LoVo (cell line): ENCODE results near the gene ST6GAL1.
A peak's percentile ranks its signal among the peaks of the same experiment; 100 is the strongest.

ENCODE experiments used
- DNase-seq: peaks from one replicate; pipeline ENCODE4 v3.0.0-alpha.2; 2016; ENCODE audit warnings: low spot score

The ST6GAL1 gene

DNA sequence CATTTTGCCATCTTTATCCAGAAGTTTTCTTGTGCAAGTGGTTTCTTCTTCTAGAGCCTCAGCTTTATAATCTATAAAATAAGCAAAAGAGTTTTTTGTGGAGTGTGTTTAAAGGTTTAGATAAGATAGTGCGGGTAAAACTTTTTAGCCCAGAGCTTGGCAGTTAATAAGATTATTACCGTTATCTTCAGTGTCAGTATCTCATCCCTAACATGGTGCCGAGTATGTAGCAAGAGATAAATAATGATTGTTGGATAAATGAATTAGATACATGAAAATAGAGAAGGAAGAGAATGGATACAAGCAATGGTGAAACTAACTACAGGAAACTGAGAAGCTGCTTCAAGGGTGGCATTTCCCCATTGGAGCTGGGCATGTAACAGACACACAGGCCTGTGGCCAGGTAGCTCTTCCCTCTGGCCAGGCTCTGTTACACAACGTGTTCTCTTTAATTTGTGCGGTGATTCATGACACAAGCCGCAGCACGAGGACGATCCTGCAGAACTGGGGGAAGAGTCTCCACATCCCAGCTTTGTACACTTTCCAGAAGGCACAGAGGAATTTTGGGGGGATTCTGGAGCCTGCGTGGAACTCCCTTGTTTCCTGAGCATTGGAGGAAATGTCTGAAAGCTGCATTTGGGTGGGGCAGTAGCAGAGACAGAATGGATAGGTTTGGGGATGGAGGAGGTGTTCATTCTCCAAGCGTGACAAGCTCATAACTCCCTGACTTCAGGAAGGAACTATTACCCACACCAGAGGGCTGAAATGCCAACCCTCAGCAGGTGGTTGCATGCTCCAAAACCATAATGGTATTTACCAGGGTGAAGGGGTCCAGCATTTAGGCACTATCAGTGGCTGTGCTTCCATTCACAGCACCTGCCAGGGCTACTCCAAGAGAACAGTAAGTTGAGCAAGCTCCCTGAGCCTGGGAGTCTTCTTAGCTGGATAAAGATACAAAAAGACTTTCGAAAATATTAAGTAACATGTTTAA lies 14.2 kb upstream of the ST6GAL1 start:
- no peak for DNase-seq

GRCh38 chr3:186917512-186918312 lies 12.6 kb upstream of the ST6GAL1 start:
- DNase-seq: no peak

GRCh38 chr3:186920301-186920700 lies 10.0 kb upstream of the ST6GAL1 start:
- no peak for DNase-seq

DNA sequence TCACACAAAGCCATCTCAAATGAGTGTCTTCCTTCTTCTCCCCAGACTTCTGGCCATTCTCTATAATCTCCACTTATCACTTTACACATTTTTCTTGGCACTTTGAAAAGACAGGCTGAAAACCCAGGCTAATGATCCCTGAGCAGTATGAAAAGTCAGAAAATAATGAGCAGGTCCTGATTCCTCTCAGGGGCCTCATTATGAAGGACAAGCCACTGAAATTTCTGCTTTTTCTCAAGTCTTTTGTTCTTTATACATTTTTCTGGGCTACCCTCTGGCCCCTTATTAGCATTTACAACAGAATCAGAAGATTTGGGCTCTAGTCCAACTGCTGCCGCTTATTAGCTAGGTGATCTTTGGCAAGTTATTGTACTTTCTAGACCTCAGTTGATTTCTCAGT lies 9.5 kb upstream of the ST6GAL1 start:
- DNase-seq: no peak

GRCh38 chr3:186921578-186921977 lies 8.7 kb upstream of the ST6GAL1 start:
- no peak for DNase-seq

DNA sequence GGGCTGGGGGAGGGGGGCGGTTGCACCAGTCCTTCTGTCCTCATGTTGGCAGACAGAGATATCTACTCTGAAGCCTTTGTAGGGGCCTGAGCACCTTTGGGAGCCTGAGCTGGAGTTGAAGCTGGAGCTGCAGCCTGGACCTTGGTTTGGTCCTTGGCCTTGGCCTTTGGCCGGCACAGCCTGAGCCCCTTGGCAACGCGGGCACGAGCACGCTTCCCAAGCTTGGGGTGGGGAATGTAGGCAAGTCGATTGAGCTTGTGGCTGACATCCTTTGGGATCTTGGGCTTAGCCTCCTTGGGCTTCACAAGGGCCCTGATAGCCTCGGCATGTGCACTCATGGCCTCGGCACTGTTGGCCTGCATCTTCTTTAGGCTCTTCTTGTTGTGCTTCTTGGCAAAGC lies 8.1 kb upstream of the ST6GAL1 start:
- DNase-seq: no peak

DNA sequence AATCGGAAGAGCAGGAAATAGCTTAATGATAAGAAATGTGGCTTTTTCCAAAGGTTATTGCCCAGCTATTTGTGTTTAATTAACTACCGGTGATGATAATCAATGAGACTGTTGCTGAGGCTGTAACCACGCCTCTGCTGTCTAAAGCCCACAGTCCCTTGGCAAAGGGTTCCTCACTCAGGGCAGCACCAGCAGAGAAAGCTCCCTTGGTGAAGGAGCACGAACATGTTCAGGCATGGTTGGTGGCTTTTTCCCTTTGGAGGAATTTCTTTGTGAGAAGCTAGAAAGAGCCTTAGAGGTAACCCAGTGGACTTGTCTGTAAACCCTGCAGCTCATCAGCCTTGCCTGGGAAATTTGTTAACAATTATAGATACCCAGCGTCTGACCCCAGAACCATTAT lies 7.5 kb upstream of the ST6GAL1 start:
- no peak for DNase-seq

DNA sequence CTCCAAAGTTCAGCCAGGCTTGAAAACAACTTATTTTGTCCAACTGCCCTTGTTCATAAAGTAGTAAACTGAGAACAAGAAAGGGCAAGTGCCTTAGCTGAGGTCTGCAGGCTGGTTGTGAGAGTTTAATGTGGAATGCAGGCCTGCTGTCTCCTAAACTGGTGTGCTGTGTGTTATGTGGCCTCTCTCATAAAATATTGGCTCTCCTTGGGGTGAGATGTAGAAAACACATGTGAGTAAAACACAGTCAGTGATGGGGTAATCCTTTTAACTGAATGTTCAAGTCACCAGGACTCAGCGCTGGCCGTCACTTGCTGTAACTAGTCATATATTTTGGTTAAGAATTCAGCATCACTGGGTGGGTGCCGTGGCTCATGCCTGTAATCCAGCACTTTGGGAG lies 7.1 kb upstream of the ST6GAL1 start:
- no peak for DNase-seq

DNA sequence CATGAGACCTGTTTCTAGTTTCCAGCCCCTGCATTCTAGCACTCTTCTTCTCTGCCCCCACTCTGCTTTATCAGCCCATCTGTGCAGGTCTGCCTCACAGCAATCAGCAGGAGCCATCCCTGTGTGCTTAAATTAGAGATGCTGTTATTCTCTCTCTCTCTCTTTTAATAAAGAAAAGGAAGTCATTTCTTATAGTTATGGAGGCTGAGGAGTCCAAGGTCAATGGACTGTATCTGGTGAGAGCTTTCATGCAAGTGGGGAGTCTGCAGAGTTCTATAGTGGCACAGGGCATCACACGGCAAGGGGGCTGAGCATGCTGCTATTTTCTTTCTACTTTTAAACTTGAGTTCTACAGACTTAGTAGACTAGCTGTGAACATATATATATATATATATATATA lies 4.5 kb upstream of the ST6GAL1 start:
- no peak for DNase-seq

GRCh38 chr3:186929186-186929585 lies 1.1 kb upstream of the ST6GAL1 start:
- DNase-seq: no peak

- DNase-seq: no peak
Measured at GRCh38 chr3:186929685-186930084, 641 bp upstream of the ST6GAL1 start.

GRCh38 chr3:186930641-186931531 lies 560 bp downstream of the ST6GAL1 start:
- DNase-seq: peak; percentile 62

GRCh38 chr3:186931532-186932280 lies 1.4 kb downstream of the ST6GAL1 start:
- DNase-seq: no peak

DNA sequence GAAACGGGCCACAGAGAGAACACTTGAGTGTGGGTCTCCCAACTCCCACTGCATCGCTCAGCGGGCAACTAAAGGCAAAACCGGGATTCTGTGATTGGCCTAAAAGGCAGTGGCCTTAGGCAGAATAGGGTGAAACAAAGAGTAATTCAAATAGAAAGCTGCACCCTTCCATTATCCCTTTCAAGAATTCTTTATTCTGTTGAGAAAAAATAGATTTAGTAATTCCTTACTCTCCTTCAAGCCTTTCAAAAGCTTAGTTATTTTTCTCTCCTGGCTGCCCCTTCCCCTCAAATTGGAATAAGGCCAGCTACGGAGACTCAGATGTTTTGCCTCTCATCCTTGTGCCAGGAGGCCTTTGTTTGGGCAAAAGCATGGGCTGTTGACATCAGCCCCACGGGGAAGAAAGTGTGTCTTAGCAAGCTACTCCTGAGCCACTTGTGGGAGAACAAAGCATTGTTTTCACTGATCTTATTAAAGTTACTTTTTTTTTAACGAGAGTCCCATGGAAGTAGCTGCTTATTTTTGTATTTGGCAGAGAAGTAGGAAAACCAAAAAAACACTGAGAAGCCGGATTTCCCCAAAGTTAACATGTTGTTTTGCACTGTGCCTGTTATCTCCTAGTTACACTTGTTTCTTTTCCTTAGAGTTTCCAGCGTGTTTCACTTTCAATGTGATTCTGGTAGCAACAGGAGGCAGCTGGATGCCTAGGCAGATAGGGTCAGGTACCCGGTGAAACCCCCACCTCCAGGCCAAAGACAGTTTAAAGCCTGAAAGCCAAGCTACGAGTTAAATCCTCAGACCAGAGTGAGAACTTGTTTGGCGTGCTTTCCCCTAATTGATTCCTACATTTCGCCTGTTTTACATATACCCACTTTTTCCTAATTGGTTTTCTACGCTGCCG lies 2.2 kb downstream of the ST6GAL1 start:
- DNase-seq: no peak

DNA sequence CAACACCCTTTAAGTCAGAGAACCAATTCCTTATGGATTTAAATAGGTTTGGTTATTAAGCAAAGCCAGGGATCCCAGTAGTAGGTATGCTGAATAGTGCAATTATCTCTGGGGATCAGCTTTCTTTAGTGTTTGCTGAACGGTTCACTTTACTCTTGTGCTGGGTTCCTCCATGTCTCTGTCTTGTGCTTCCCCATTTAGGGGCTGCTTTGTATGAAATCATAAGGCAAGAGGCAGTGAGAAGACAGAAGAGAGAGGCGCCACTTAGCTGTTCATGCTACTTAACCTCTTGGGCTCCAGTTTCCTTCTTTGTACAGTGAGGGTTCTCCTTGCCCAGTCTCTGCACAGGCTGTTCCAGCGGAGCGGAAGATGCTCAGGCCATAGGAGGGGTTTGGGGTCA lies 3.5 kb downstream of the ST6GAL1 start:
- DNase-seq: no peak

DNA sequence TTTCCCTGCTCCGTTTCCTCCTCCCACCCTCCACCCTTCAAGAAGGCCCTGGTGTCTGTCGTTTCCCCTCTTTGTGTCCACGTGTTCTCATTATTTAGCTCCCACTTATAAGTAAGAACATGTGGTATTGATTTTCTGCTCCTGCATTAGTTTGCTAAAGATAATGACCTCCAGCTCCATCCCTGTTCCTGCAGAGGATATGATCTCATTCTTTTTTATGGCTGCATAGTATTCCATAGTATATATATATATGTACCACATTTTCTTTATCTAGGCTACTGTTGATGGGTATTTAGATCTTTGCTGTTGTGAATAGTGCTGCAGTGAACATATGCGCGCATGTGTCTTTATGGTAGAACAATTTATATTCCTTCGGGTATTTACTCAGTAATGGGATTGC lies 4.8 kb downstream of the ST6GAL1 start:
- no peak for DNase-seq

DNA sequence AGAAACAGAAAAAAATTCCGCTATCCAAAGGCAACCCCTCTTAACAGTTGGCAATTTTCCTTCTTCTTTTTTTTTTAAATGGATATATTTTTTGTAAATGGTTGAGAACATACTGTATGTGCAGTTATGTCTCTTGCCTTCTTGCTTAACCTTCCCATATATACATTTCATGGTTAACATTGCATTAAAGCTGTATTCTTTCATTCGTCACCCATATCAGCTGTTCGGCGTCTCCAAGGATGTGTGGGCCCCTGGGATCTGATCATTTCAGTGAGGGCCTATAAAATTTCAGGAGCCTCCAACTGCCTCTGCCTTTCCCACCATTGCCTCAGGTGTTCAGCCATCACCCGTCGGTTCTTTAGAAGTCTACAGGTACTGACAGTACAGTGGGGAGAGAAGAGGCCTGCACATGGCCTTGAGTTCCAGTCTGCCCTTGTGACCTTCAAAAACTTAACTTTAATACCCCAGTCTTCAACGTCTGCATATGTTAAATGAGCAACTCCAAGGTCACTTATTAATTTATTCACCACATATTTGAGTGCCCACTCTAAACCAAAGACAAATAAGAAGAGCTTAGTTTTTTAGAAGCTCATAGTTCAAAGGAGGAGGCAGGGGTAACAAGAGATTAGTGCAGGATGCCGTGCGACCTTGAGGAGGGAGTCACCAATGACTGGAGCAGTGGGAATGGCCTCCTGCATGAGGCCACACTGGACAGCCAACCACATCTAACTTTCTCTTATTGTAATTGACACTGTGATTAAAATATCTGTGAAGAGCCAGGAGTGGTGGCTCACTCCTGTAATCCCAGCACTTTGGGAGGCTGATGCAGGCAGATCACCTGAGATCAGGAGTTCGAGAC lies 6.9 kb downstream of the ST6GAL1 start:
- DNase-seq: no peak

- no peak for DNase-seq
Measured at GRCh38 chr3:186938716-186939115, 8.4 kb downstream of the ST6GAL1 start.

GRCh38 chr3:186939536-186939935 lies 9.2 kb downstream of the ST6GAL1 start:
- no peak for DNase-seq
